ENCODE data around the gene PLEKHM3. TPM values are rescaled to one million over a fixed set of nuclear protein-coding genes. Genes with fewer than 3 reads are reported as not detected.

PLEKHM3 gene
- total and polyA plus RNA-seq, 2 donors (not counting 3 experiments of a cell fraction or from before 2014, with no cell fraction given): 3.1 to 9.1 TPM

GRCh38 chr2:207987025-207987716, 38.2 kb downstream of the PLEKHM3 start:
- POLR2A ChIA-PET: no interaction called here
- Histone ChIP-seq H3K4me2 (ENCODE audit: insufficient read depth, low read length) (no peak overlapping the region), H3K9me1 (replicated peaks; ENCODE audit: control insufficient read depth, extremely low read depth, insufficient read depth, low read length) (no peaks in the 10 kb centered on the region), H4K20me1 (replicated peaks; ENCODE audit: control insufficient read depth, extremely low read depth, insufficient read depth, low read length) (no peaks in the 10 kb centered on the region), H3K4me3 (replicated peaks in 1 of 3; ENCODE audit: insufficient read depth in 1 of 3, low read depth in 1 of 3, low read length in 3 of 3) (no peak overlapping the region), H3K79me2 (ENCODE audit: control insufficient read depth, insufficient read depth, low read length) (no peaks in the 10 kb centered on the region), H2AFZ (ENCODE audit: low read depth, low read length) (no peak overlapping the region), H3K27me3 (ENCODE audit: control insufficient read depth in 2 of 2, insufficient read depth in 2 of 2, low read length in 2 of 2) (no peaks in the 10 kb centered on the region), H3K9ac (replicated peaks; ENCODE audit: extremely low read depth, insufficient read depth, low read length) (no peak overlapping the region), H3K9me3 (replicated peaks; ENCODE audit: control insufficient read depth, insufficient read depth, low read length) (no peaks in the 10 kb centered on the region), H3K27ac (ENCODE audit: insufficient read depth, low read depth, low read length) (no peak overlapping the region), H3K4me1 (ENCODE audit: control insufficient read depth, extremely low read depth, insufficient read depth, low read length) (no peaks in the 10 kb centered on the region), H3K36me3 (ENCODE audit: control insufficient read depth in 2 of 2, extremely low read depth in 1 of 2, insufficient read depth in 2 of 2, low read length in 2 of 2) (no peaks in the 10 kb centered on the region)
- DNase-seq (ENCODE audit: low read depth, low spot score) (no peak), FAIRE-seq (no peak)
- CTCF ChIA-PET: no interaction called here
- BruUV-seq (replicated peaks): no TSS peak
- dilution Hi-C loops (cut with MboI; ENCODE audit: extremely low pct_ligation_motif_present, low sequenced_read_pairs) (no loop called here), intact Hi-C loops (cut with micrococcal nuclease) (no loop called here)
- no peak for TF ChIP-seq GATA2 (IDR thresholded peaks at IDR 0.05; ENCODE audit: insufficient read depth, insufficient read length, low read depth, low read length)
- TF ChIP-seq, protein P1, sequence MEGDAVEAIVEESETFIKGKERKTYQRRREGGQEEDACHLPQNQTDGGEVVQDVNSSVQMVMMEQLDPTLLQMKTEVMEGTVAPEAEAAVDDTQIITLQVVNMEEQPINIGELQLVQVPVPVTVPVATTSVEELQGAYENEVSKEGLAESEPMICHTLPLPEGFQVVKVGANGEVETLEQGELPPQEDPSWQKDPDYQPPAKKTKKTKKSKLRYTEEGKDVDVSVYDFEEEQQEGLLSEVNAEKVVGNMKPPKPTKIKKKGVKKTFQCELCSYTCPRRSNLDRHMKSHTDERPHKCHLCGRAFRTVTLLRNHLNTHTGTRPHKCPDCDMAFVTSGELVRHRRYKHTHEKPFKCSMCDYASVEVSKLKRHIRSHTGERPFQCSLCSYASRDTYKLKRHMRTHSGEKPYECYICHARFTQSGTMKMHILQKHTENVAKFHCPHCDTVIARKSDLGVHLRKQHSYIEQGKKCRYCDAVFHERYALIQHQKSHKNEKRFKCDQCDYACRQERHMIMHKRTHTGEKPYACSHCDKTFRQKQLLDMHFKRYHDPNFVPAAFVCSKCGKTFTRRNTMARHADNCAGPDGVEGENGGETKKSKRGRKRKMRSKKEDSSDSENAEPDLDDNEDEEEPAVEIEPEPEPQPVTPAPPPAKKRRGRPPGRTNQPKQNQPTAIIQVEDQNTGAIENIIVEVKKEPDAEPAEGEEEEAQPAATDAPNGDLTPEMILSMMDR (IDR thresholded peaks at IDR 0.05; ENCODE audit: extremely low read depth in 1 of 2, insufficient read depth in 1 of 2, low read depth in 1 of 2, low read length in 2 of 2): no peak
- no peak for TF ChIP-seq MYC (IDR thresholded peaks at IDR 0.05; ENCODE audit: low read depth, low read length)
- TF ChIP-seq FOS (IDR thresholded peaks at IDR 0.05; ENCODE audit: borderline replicate concordance, insufficient read depth, low read length): no peak
